Measurements from ENCODE around the gene BBX.

GRCh38 chr3:107675233-107675900, 152.6 kb downstream of the BBX start:
- TF ChIP-seq POLR2AphosphoS5 (IDR thresholded peaks at IDR 0.05; ENCODE audit: borderline replicate concordance, low read depth, low read length) = no peak
- TF ChIP-seq EZH2 (IDR thresholded peaks at IDR 0.05) = no peak
- TF ChIP-seq FOXP2 (optimal IDR thresholded peaks at IDR 0.05; ENCODE audit: control extremely low read depth, extremely low read length, insufficient read depth) = no peak
